ENCODE results near the gene EXOC6B. TPM values are rescaled to one million over a fixed set of nuclear protein-coding genes. Genes with fewer than 3 reads are reported as not detected.
"Not testable (repeated sequence)": the region's sequence is repeated elsewhere in the genome, so short reads cannot be mapped to it uniquely, and the experiment has no call there.

EXOC6B gene
- total RNA-seq, 1 experiment from 2014 or later, result 8.4 TPM

DNA sequence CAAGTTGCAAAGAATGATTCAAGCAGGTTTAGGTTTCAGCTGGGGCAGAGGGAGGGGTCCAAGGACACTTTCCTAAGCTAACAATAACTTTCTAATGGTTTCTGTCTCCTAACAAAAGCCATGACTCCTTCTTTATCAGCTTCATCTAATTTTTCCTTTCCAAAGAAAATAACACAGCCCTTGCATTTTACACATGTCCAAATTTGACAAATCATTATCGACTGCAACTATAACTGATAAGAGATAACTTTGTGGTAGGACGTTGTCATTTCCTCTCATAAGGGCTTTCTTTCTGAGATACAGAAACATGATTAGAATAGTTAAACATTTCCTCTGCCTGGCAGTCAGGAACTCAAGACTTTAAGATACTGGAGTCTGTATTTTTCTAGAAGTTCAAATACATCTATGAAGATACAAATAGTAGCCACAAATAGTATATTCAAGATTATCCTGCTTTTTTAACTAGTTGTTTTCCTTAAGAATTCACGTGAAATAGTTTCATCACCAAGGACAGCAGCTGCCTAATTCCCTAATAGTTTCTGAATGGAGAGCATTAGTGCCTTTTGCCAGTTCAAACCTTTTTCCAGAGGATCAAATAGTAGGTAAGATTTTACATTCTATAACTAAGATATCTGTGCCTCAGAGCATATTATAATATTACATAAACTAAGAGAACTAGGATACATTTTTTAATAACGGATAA is 263.2 kb downstream of the EXOC6B start:
- DNase-seq (ENCODE audit: extremely low read depth, low read depth), result no peak

DNA sequence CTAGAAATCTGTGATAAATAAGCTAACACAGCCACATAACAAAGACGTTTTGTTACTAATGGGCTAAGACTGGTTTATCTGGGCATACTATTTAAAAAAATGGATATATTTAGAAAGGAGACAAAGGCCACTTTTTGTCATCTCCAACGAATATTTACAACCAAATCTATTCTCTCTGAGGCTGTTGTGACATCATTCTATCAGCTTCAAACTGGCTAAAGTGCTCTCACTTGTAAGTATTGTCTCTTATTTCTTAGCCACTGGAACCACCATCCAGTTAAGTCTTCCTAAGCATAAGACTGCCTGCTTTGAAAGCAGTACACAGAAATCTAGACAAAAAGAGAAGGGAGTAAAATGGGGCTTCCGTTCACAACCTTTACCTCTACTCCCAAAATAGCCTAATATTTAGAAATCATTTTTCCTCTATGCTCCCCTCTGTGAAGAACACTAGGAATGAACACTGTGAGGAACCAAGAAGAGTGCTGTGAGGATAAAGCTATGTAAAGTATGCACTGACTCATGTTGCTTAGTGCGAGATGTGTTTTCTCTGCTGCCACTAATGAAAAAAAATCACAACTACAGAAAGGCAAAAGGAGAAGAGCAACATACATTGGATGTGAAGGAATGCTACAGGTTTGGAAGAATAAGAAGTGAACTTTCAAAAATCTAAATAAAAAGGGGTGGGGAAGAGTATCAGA is 264.1 kb downstream of the EXOC6B start:
- DNase-seq (ENCODE audit: extremely low read depth, low read depth), result no peak

DNA sequence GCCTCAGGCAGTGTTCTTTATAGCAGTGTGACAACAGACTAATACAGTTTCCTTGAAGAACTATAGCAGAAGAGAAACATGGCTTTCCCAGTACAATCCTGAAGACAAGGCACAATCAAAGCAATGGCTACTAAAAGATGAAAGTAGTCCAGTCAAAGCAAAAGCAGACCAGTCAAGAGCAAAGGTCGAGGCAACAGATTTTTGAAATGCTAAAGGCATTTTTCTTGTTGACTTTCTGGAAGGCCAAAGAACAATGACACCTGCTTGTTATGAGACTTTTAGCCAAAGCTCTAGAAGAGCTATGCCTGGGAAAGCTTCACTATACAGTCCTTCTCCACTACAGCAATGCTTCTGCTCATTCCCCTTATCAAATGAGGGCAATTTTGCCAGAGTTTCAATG is 269.9 kb downstream of the EXOC6B start:
- no peak for DNase-seq (ENCODE audit: extremely low read depth, low read depth)

DNA sequence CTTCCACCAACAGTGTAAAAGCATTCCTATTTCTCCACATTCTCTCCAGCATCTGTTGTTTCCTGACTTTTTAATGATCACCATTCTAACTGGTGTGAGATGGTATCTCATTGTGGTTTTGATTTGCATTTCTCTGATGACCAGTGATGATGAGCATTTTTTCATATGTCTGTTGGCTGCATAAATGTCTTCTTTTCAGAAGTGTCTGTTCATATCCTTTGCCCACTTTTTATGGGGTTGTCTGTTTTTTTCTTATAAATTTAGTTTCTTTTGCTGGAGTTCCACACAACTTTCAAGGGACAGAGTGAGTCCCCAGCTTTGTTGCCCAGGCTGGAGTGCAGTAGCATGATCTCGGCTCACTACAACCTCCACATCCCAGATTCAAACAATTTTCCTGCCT is 270.5 kb downstream of the EXOC6B start:
- DNase-seq (ENCODE audit: extremely low read depth, low read depth), result not testable (repeated sequence)

- not testable (repeated sequence) for DNase-seq (ENCODE audit: extremely low read depth, low read depth)
These were observed 270.9 kb downstream of the EXOC6B start for GRCh38 chr2:72554910-72555309.

GRCh38 chr2:72554381-72554780 is 271.5 kb downstream of the EXOC6B start:
- DNase-seq (ENCODE audit: extremely low read depth, low read depth), result no peak

DNA sequence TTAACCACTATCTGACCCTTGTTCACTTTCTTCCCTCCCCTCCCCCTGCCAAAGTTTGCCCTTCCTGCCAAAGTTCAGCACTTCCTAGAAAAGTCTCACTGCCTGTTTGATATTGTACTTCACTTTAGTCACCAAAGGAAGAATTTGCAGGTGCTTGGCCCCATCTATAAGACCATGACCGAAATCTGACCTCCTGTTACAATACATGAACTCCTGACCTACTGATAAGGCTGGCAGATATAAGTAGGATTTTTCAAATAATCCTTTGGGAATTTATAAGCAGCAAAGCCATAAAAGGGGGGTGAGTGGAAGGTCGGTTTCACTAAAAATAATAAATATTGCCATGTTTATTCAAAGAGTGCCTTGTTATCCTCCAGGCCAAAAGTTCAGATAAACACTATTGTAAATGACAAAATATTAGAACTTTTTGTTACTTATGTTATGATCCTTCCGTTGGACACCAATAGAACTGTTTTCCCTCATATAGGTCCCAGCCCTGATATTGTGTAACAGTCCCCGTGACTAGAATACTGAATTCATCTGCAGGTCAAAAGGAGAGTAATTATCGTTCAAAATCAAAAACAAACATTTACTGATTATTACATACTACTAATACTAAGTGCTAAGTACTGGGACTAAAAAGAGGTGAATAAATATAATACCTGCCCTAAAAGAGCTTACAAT is 277.6 kb downstream of the EXOC6B start:
- no peak for DNase-seq (ENCODE audit: extremely low read depth, low read depth)

DNA sequence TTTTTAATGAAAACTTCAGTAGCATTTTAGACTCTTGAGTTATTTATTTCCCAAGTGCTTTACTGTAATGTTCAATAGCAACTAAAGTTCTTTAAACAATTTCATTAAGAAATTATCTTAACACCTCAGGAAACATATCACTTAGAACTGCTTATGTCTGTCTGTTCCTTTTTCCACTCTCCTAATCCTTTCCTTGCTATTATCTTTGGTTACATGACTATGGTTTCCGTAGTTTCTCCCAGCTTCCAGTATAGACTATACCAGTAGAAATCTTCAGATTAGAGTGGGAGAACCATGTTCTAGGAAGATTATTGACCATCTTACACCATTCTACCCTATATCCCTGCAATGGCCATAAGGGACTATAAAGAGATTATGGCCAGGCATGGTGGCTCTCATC is 280.0 kb downstream of the EXOC6B start:
- no peak for DNase-seq (ENCODE audit: extremely low read depth, low read depth)

GRCh38 chr2:72544554-72544953 is 281.3 kb downstream of the EXOC6B start:
- DNase-seq (ENCODE audit: extremely low read depth, low read depth), result no peak

DNA sequence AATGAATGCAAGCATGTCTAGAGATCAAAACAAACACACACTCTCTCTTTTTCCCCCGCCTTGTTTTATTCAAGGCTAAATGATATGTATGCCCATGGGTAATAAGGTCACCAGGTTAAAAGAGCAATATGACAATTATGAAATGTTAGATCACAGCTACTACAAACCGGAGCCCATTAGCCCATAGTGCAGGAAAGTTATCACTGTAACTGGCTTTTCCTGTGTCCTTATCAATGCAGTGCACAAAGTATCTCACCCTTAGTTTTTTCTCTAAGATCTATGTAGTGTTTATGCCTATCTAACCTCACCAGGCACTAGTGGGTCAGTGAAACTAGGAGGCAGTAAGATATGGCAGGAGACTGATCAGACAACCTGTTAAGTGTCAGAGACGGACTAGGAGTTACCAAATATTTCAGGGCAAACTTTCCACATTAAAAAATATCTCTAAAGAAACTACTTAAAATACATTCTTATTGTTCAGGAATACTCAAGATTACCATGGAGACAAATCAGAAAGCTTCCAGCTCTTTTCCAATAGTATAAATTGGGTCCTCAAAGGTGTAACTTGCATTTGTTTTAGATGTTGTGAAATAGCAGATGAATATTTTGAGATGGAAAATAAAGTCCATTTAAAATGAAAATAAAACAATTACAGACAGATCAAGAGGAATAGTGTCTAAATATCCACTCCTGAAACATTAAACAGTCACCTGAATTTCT is 282.2 kb downstream of the EXOC6B start:
- no peak for DNase-seq (ENCODE audit: extremely low read depth, low read depth)

- DNase-seq (ENCODE audit: extremely low read depth, low read depth), result no peak
These were observed 286.7 kb downstream of the EXOC6B start for GRCh38 chr2:72539071-72539552.

GRCh38 chr2:72538486-72538885 is 287.3 kb downstream of the EXOC6B start:
- DNase-seq (ENCODE audit: extremely low read depth, low read depth), result no peak

- not testable (repeated sequence) for DNase-seq (ENCODE audit: extremely low read depth, low read depth)
These were observed 290.2 kb downstream of the EXOC6B start for GRCh38 chr2:72535586-72535985.

- no peak for DNase-seq (ENCODE audit: extremely low read depth, low read depth)
These were observed 292.1 kb downstream of the EXOC6B start for GRCh38 chr2:72533765-72534164.

DNA sequence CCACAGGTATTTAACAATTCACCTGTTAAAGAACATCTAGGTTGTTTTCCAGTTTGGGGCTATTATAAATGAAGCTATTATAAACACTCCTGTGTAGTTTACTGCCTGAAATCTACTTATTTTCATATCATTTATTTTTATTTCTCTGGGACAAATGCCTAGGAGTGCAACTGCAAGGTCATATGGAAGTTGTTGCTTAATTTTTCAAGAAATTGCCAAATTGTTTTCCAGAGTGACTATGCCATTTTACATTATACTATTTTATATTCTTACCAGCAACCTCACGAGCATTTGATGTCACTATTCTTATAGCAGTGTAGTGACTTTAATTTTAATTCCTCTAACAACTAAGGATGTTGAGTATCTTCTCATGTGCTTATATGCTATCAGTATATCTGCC is 298.4 kb downstream of the EXOC6B start:
- DNase-seq (ENCODE audit: extremely low read depth, low read depth), result no peak

GRCh38 chr2:72526623-72527022 is 299.2 kb downstream of the EXOC6B start:
- no peak for DNase-seq (ENCODE audit: extremely low read depth, low read depth)

DNA sequence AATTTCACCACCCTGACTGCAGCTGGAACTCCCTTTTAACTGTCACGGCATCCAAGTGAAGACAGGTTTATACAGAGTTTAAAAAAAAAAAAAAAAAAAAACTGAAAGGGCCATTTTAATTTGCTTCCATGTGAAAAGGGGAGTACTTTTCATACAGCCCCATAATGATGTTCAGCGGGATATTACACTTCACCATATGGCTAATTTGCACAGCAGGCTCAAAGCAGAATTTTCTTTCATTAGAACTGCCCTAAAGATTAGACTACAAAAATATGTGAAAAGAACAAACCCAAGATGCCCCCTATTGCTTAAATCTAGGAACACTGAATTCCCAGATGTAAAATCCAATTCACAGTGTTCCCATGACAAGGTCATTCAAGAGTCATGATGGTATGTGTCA is 301.8 kb downstream of the EXOC6B start:
- no peak for DNase-seq (ENCODE audit: extremely low read depth, low read depth)

DNA sequence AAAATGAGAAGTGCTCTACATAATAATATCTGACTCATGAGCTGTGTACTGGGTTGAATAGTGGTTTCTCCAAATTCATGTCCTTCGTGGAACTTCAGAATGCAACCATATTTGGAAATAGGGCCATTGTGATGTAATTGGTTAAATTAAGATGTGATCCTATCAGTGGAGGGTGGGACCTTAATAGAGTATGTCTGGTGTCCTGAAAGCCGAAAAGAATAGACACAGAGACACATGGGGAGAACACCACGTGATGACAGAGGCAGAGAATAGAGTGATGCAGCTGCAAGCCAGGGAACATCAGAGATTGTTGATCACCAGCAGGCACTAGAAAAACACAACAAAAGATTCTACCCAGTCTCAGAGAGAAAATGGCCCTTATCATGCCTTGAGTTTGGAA is 310.1 kb downstream of the EXOC6B start:
- DNase-seq (ENCODE audit: extremely low read depth, low read depth), result no peak

DNA sequence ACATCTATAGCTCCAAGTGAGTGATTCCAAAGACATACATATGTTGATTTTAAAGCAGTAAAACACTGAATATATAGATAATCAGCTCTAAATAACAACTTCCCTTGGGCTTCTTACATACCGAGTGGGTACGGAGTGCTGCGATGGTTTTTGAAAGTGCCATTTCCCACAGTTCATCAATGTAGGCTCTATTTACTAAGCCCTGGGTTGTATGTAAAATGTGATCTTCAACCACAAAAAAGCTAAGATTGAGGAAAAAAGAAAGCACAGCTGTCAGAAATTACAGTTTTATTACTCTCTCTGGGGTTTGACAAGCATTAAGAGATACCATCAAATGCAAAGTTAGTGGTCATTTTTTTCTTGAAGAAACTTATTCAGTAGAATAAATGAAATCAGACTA is 312.8 kb downstream of the EXOC6B start:
- no peak for DNase-seq (ENCODE audit: extremely low read depth, low read depth)

- DNase-seq (ENCODE audit: extremely low read depth, low read depth), result no peak
These were observed 313.5 kb downstream of the EXOC6B start for GRCh38 chr2:72512376-72512775.

- no peak for DNase-seq (ENCODE audit: extremely low read depth, low read depth)
These were observed 313.9 kb downstream of the EXOC6B start for GRCh38 chr2:72511906-72512305.
